ENCODE data around the gene RBM5.

DNA sequence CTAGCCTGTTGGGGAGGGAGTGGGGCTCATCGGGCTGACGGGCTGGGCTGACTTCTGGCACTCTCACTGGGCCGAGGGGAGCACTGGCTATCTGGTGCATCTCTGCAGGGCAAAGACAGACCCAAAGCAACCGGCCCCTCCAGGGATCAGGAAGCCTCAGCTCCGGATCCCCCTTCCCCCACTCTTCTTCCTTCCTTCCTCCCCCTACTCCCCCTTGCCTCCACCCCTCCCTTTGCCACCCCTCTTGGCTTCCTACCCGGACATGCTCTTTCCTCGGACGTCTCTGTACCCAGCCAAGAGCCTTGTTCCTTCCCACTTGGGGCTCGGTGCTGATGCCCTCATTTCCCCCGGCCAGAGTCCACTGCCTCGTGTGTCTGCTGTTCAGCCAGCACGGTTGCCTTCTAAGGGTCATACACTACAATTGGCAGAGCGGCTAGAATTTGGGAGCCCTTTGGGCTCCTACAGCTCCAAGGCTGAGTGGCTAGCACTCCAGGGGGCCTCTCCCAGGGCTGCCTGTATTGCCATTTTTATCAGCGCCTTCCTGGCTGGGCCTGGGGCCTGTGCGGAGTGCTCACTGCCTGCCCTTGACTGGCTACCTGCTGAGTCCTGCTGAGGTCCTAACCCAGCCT is 77.3 kb downstream of the RBM5 start:
- TF ChIP-seq CTCF (IDR thresholded peaks at IDR 0.05) = no peak
- TF ChIP-seq FOSL2 (IDR thresholded peaks at IDR 0.05) = no peak
- TF ChIP-seq FOSL2 (CRISPR knock-in tag; IDR thresholded peaks at IDR 0.05) = no peak
- TF ChIP-seq POLR2A (IDR thresholded peaks at IDR 0.05; ENCODE audit: low read length) = no peak
- no peak for TF ChIP-seq JUN (IDR thresholded peaks at IDR 0.05)
- TF ChIP-seq KDM1A (IDR thresholded peaks at IDR 0.05; ENCODE audit: low read depth) = no peak
- TF ChIP-seq, protein P1, sequence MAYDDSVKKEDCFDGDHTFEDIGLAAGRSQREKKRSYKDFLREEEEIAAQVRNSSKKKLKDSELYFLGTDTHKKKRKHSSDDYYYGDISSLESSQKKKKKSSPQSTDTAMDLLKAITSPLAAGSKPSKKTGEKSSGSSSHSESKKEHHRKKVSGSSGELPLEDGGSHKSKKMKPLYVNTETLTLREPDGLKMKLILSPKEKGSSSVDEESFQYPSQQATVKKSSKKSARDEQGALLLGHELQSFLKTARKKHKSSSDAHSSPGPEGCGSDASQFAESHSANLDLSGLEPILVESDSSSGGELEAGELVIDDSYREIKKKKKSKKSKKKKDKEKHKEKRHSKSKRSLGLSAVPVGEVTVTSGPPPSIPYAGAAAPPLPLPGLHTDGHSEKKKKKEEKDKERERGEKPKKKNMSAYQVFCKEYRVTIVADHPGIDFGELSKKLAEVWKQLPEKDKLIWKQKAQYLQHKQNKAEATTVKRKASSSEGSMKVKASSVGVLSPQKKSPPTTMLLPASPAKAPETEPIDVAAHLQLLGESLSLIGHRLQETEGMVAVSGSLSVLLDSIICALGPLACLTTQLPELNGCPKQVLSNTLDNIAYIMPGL (CRISPR knock-in tag; IDR thresholded peaks at IDR 0.05; ENCODE audit: borderline replicate concordance) = no peak
- no peak for TF ChIP-seq EP300 (IDR thresholded peaks at IDR 0.05)
- TF ChIP-seq CBX2 (IDR thresholded peaks at IDR 0.05; ENCODE audit: borderline replicate concordance, low read depth) = no peak
- TF ChIP-seq CHD2 (IDR thresholded peaks at IDR 0.05; ENCODE audit: low read length, partially characterized antibody) = no peak
- no peak for TF ChIP-seq TP53 (CRISPR knock-in tag; IDR thresholded peaks at IDR 0.05)
- TF ChIP-seq JUNB (IDR thresholded peaks at IDR 0.05) = no peak
- TF ChIP-seq HDAC2 (IDR thresholded peaks at IDR 0.05) = no peak
- TF ChIP-seq POLR2AphosphoS2 (conservative IDR thresholded peaks at IDR 0.05; ENCODE audit: low read length) = no peak
